H9 (cell line): ENCODE data around the gene MUSK. TPM values are rescaled to one million over a fixed set of nuclear protein-coding genes. Genes with fewer than 3 reads are reported as not detected.

Experiments used
- DNase-seq: peaks from one replicate; pipeline ENCODE4 v3.0.0-alpha.2; 2017
- H2AFZ ChIP-seq: one replicate; pipeline ENCODE4 v1.6.1; 2013; ENCODE audit warnings: mild to moderate bottlenecking, low read length, control low read depth, moderate library complexity
- H2AK5ac ChIP-seq: 2 replicates; pipeline ENCODE4 v1.6.1; 2013; ENCODE audit warnings: low read length, control low read depth, mixed read lengths; ENCODE audit not compliant: insufficient read length
- H2BK120ac ChIP-seq: one replicate; pipeline ENCODE4 v1.6.1; 2013; ENCODE audit warnings: low read depth, mild to moderate bottlenecking, low read length, control low read depth, inconsistent platforms; ENCODE audit not compliant: poor library complexity, severe bottlenecking
- H2BK12ac ChIP-seq: 2 replicates; pipeline ENCODE4 v1.6.1; 2013; ENCODE audit warnings: low read length, control low read depth, mixed read lengths, low read depth; ENCODE audit not compliant: insufficient read length
- H2BK15ac ChIP-seq: 2 replicates; pipeline ENCODE4 v1.6.1; 2013; ENCODE audit warnings: low read depth, low read length, control low read depth
- H2BK20ac ChIP-seq: one replicate; pipeline ENCODE4 v1.6.1; 2013; ENCODE audit warnings: low read depth, mild to moderate bottlenecking, low read length, control low read depth, inconsistent platforms; ENCODE audit not compliant: poor library complexity, severe bottlenecking
- H2BK5ac ChIP-seq: 2 replicates; pipeline ENCODE4 v1.6.1; 2013; ENCODE audit warnings: low read length, control low read depth, mixed read lengths; ENCODE audit not compliant: insufficient read length
- H3K14ac ChIP-seq: 2 replicates; pipeline ENCODE4 v1.6.1; 2013; ENCODE audit warnings: low read length, control low read depth; ENCODE audit not compliant: insufficient read depth
- H3K18ac ChIP-seq: 2 replicates; pipeline ENCODE4 v1.6.1; 2013; ENCODE audit warnings: low read depth, mild to moderate bottlenecking, mixed read lengths, low read length, control low read depth; ENCODE audit not compliant: insufficient read length
- H3K23ac ChIP-seq: 2 replicates; pipeline ENCODE4 v1.6.1; 2013; ENCODE audit warnings: low read length, control low read depth, mixed read lengths, low read depth; ENCODE audit not compliant: insufficient read length
- H3K23me2 ChIP-seq: 2 replicates; pipeline ENCODE4 v1.6.1; 2013; ENCODE audit warnings: low read depth, mild to moderate bottlenecking, mixed read lengths, low read length, control low read depth; ENCODE audit not compliant: insufficient read length, poor library complexity, severe bottlenecking
- H3K27ac ChIP-seq: 2 replicates; pipeline ENCODE4 v1.5.1; 2013; ENCODE audit warnings: low read length, control low read depth, mixed read lengths, low read depth; ENCODE audit not compliant: insufficient read length
- H3K27me3 ChIP-seq: 2 replicates; pipeline ENCODE4 v1.6.1; 2013; ENCODE audit warnings: low read length, control low read depth, inconsistent platforms; ENCODE audit not compliant: insufficient read depth
- H3K4ac ChIP-seq: 2 replicates; pipeline ENCODE4 v1.6.1; 2013; ENCODE audit warnings: low read depth, mild to moderate bottlenecking, control low read depth, inconsistent platforms, low read length, moderate library complexity
- H3K4me1 ChIP-seq: 2 replicates; pipeline ENCODE4 v1.6.1; 2013; ENCODE audit warnings: low read length, control low read depth, inconsistent platforms; ENCODE audit not compliant: insufficient read depth
- H3K4me2 ChIP-seq: 2 replicates; pipeline ENCODE4 v1.6.1; 2013; ENCODE audit warnings: low read length, control low read depth, mixed read lengths; ENCODE audit not compliant: insufficient read length, insufficient read depth
- H3K56ac ChIP-seq: 2 replicates; pipeline ENCODE4 v1.6.1; 2013; ENCODE audit warnings: low read depth, mild to moderate bottlenecking, mixed read lengths, low read length, control low read depth; ENCODE audit not compliant: insufficient read length
- H3K79me1 ChIP-seq: 2 replicates; pipeline ENCODE4 v1.6.1; 2013; ENCODE audit warnings: low read depth, mild to moderate bottlenecking, moderate library complexity, low read length, control low read depth, inconsistent platforms; ENCODE audit not compliant: insufficient read depth, poor library complexity, severe bottlenecking
- H3K79me2 ChIP-seq: 2 replicates; pipeline ENCODE4 v1.6.1; 2013; ENCODE audit warnings: low read length, control low read depth, inconsistent platforms; ENCODE audit not compliant: insufficient read depth
- H3K9ac ChIP-seq: 2 replicates; pipeline ENCODE4 v1.6.1; 2013; ENCODE audit warnings: low read length, control low read depth, mixed read lengths; ENCODE audit not compliant: insufficient read length; ENCODE audit errors: extremely low read depth
- H3K9me3 ChIP-seq: one replicate; pipeline ENCODE4 v1.6.1; 2013; ENCODE audit warnings: low read depth, low read length, inconsistent platforms; ENCODE audit not compliant: control insufficient read depth
- H3T11ph ChIP-seq: one replicate; pipeline ENCODE4 v1.6.1; 2013; ENCODE audit warnings: mild to moderate bottlenecking, low read length, control low read depth, inconsistent platforms
- H4K20me1 ChIP-seq: one replicate; pipeline ENCODE4 v1.6.1; 2013; ENCODE audit not compliant: control insufficient read depth, insufficient read length, insufficient read depth
- H4K5ac ChIP-seq: 2 replicates; pipeline ENCODE4 v1.6.1; 2013; ENCODE audit warnings: low read depth, mild to moderate bottlenecking, mixed read lengths, low read length, control low read depth; ENCODE audit not compliant: insufficient read length
- H4K8ac ChIP-seq: replicated peaks from 2 replicates; pipeline ENCODE4 v1.6.1; 2013; ENCODE audit warnings: low read length, control low read depth, mixed read lengths, low read depth; ENCODE audit not compliant: insufficient read length
- H4K91ac ChIP-seq: 2 replicates; pipeline ENCODE4 v1.6.1; 2013; ENCODE audit warnings: low read depth, mild to moderate bottlenecking, moderate library complexity, mixed read lengths, low read length, control low read depth; ENCODE audit not compliant: insufficient read length
- H3K27ac Mint-ChIP-seq, 3 experiments: 2 replicates in 2 of 3; 3 replicates in 1 of 3; pipeline ENCODE4 v1.8.0; 2020 to 2021; ENCODE audit warnings: mixed read lengths in 3 of 3, mild to moderate bottlenecking in 1 of 3, moderate library complexity in 1 of 3
- H3K27me3 Mint-ChIP-seq: 2 replicates; pipeline ENCODE4 v1.8.0; 2021; ENCODE audit warnings: low read depth, mild to moderate bottlenecking, moderate library complexity, mixed read lengths
- H3K36me3 Mint-ChIP-seq, 3 experiments: 2 replicates in 2 of 3; 3 replicates in 1 of 3; pipeline ENCODE4 v1.8.0; 2020 to 2021; ENCODE audit warnings: low read depth in 3 of 3, mixed read lengths in 3 of 3; ENCODE audit not compliant: insufficient read depth in 1 of 3
- H3K4me1 Mint-ChIP-seq, 2 experiments: 2 replicates each; pipeline ENCODE4 v1.8.0; 2020; ENCODE audit warnings: mixed read lengths in 2 of 2
- H3K4me3 Mint-ChIP-seq, 2 experiments: 2 replicates in 1 of 2; 3 replicates in 1 of 2; pipeline ENCODE4 v1.8.0; 2020 to 2021; ENCODE audit warnings: mild to moderate bottlenecking in 2 of 2, mixed read lengths in 2 of 2, moderate library complexity in 1 of 2
- H3K9me3 Mint-ChIP-seq, 2 experiments: 2 replicates in 1 of 2; 3 replicates in 1 of 2; pipeline ENCODE4 v1.8.0; 2020; ENCODE audit warnings: mild to moderate bottlenecking in 2 of 2, mixed read lengths in 2 of 2, moderate library complexity in 1 of 2
- CTCF ChIP-seq: fragments of 200-600 bp; sonication (generic); conservative IDR thresholded peaks from 3 replicates; pipeline ENCODE4 v1.8.0; 2021; ENCODE audit warnings: antibody characterized with exemption, mild to moderate bottlenecking
- WGBS: extraction: QIAGEN DNeasy Blood & Tissue Kit; methylation state at CpG from one replicate; pipeline ENCODE4 v1.1.7; 2013; ENCODE audit warnings: missing lambda C conversion rate, low lambda C conversion rate, mixed read lengths; ENCODE audit not compliant: insufficient read length; ENCODE audit errors: extremely low coverage; 5-methylcytosine and 5-hydroxymethylcytosine counted together
- total RNA-seq: library from RNA; stranded (reverse); gene quantifications from 2 replicates; pipeline ENCODE4 v1.2.1, GENCODE V29; 2021

The MUSK gene
- total RNA-seq, 1 experiment from 2014 or later = not detected

DNA sequence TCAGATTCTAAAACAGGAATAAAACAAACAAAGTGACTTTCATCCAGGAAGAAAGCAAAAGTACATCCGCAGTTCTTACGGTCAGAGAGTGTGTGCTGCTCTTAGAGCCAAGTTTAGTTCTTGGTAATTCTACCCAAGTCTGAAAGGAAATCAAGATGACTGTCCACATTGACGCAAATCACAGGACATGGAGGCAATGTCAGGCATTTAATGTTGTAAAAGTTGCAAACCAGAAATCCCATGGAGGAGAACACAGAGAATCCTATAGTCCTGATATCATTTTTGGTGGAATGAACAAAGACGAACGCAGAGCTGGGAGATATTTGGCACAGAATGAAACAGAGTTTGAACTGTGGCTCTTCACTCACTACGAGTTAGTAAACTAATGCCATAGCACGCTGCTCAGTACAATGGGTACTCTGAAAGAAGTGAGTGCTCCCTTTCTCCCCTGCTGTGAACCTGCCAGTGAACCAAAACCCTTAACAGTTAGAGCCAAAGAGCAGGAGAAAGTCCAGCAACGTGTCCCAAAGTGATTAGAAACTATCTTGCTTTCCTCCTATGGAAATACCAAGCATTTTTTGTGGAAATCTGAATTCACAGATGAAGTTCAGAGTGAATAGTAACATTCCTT lies 74.3 kb downstream of the MUSK start:
- H3K9ac ChIP-seq = no peak overlapping the region
- H3K23me2 ChIP-seq = no peaks in the 10 kb centered on the region
- H3K18ac ChIP-seq = no peak overlapping the region
- no peak overlapping the region for H4K5ac ChIP-seq
- no peak overlapping the region for H3K27ac ChIP-seq
- no peak for TF ChIP-seq CTCF
- H3K79me1 ChIP-seq = no peaks in the 10 kb centered on the region
- no peak overlapping the region for H2AFZ ChIP-seq
- 0 out of 5 replicates have a peak, but pooled peaks cover 0 to 2% of the 10 kb centered on the region in 2 experiments for H3K9me3 Mint-ChIP-seq
- no peaks in the 10 kb centered on the region for H3K27me3 Mint-ChIP-seq
- H3K79me2 ChIP-seq = no peaks in the 10 kb centered on the region
- no peak overlapping the region for H2BK120ac ChIP-seq
- H4K8ac ChIP-seq = no peak overlapping the region
- peak overlapping the region in 2 of 3 experiments; percentile 30 to 84; a peak in 3 of 7 replicates for H3K27ac Mint-ChIP-seq
- no peak overlapping the region for H2BK15ac ChIP-seq
- no peak overlapping the region for H2BK12ac ChIP-seq
- no peak overlapping the region for H3K4me3 Mint-ChIP-seq
- H3T11ph ChIP-seq = no peak overlapping the region
- WGBS = no CpG with 5 or more reads among the region's 8 CpGs
- no peak overlapping the region for H2BK5ac ChIP-seq
- H3K14ac ChIP-seq = no peak overlapping the region
- H3K4me1 ChIP-seq = no peaks in the 10 kb centered on the region; the same call in 1 of the 2 replicates
- no peaks in the 10 kb centered on the region for H3K27me3 ChIP-seq
- H2AK5ac ChIP-seq = no peak overlapping the region
- DNase-seq = no peak
- peaks cover 13 to 16% of the 10 kb centered on the region in 2 experiments for H3K4me1 Mint-ChIP-seq
- H3K56ac ChIP-seq = no peak overlapping the region
- no peak overlapping the region for H2BK20ac ChIP-seq
- no peaks in the 10 kb centered on the region for H3K9me3 ChIP-seq
- peaks cover 0 to 6% (median 0%) of the 10 kb centered on the region in 3 experiments; a peak in 1 of 7 replicates for H3K36me3 Mint-ChIP-seq
- H3K4ac ChIP-seq = no peak overlapping the region
- H4K20me1 ChIP-seq = no peaks in the 10 kb centered on the region
- H3K23ac ChIP-seq = no peak overlapping the region
- H3K4me2 ChIP-seq = no peak overlapping the region
- no peak overlapping the region for H4K91ac ChIP-seq
